K562 (cell line): ENCODE measurements around the gene ADNP. TPM values are rescaled to one million over a fixed set of nuclear protein-coding genes. Genes with fewer than 3 reads are reported as not detected.

ENCODE experiments used
- CBFA2T2 ChIP-seq: fragments of 450-650 bp; conservative IDR thresholded peaks from 2 replicates; pipeline ENCODE4 v1.6.1; 2017; ENCODE audit warnings: mild to moderate bottlenecking
- CHD7 ChIP-seq: fragments of 200-600 bp; sonication (generic); IDR thresholded peaks from one replicate; pipeline ENCODE4 v1.6.1; 2012; ENCODE audit warnings: mild to moderate bottlenecking, low read depth, low read length, inconsistent platforms
- CREB1 ChIP-seq, 2 experiments: sonication (generic) in 1 of 2; formaldehyde crosslinking in 1 of 2; IDR thresholded peaks; 2 replicates each; pipeline versions ENCODE4 v1.6.1 to v1.8.0; 2012 to 2022; ENCODE audit warnings: inconsistent platforms in 1 of 2, mild to moderate bottlenecking in 1 of 2, missing genetic modification reagents in 1 of 2, moderate library complexity in 1 of 2
- DPF2 ChIP-seq: fragments of 450-650 bp; IDR thresholded peaks from 2 replicates; pipeline ENCODE4 v1.6.1; 2016
- HMG20A ChIP-seq: fragments of 450-650 bp; formaldehyde crosslinking; conservative IDR thresholded peaks from 2 replicates; pipeline ENCODE4 v1.4.0; 2020; ENCODE audit warnings: mild to moderate bottlenecking, mixed read lengths
- MBD1 ChIP-seq: fragments of 250-450 bp; sonication (Bioruptor Pico); IDR thresholded peaks from 2 replicates; pipeline ENCODE4 v1.8.0; 2022; ENCODE audit warnings: inconsistent platforms
- MTA2 ChIP-seq: fragments of 450-650 bp; IDR thresholded peaks from 2 replicates; pipeline ENCODE4 v1.6.1; 2016; ENCODE audit warnings: low read depth
- POLR2G ChIP-seq: fragments of 200-400 bp; formaldehyde crosslinking; IDR thresholded peaks from 2 replicates; pipeline ENCODE4 v1.6.1; 2017; ENCODE audit warnings: low read depth, mild to moderate bottlenecking, antibody characterized with exemption, low read length, moderate library complexity
- SIX5 ChIP-seq, 2 experiments: IDR thresholded peaks; 2 replicates each; pipeline ENCODE4 v1.6.1; 2011; ENCODE audit warnings: low read length in 2 of 2, borderline replicate concordance in 1 of 2, low read depth in 1 of 2, mild to moderate bottlenecking in 1 of 2, moderate library complexity in 1 of 2; ENCODE audit not compliant: insufficient read depth in 1 of 2
- SMARCA4 ChIP-seq: fragments of 450-650 bp; IDR thresholded peaks from 2 replicates; pipeline ENCODE4 v1.6.1; 2016
- SNRNP70 ChIP-seq: fragments of 200-400 bp; formaldehyde crosslinking; optimal IDR thresholded peaks from 2 replicates; pipeline ENCODE3; 2017; ENCODE audit warnings: low read depth, low read length
- TCFL5 ChIP-seq: fragments of 250-450 bp; sonication (Bioruptor Pico); conservative IDR thresholded peaks from 2 replicates; pipeline ENCODE4 v1.6.1; 2021; ENCODE audit warnings: mild to moderate bottlenecking, moderate library complexity, matching md5 sums
- TEAD4 ChIP-seq, 2 experiments: sonication (generic) in 1 of 2; formaldehyde crosslinking in 1 of 2; IDR thresholded peaks; 2 replicates each; pipeline versions ENCODE4 v1.6.1 to v1.8.0; 2012 to 2022; ENCODE audit warnings: borderline replicate concordance in 1 of 2, inconsistent platforms in 1 of 2, low read length in 1 of 2, mild to moderate bottlenecking in 1 of 2, missing genetic modification reagents in 1 of 2
- polyA plus RNA-seq, 8 experiments: library from polyadenylated mRNA; depleted of rRNA in 4 of 8; stranded (reverse) in 5 of 8; unstranded in 3 of 8; fragments of >200 nt; fragmentation: Nextera tagmentation in 2 of 8; fragmentation: Illumina TruSeq in 1 of 8; extraction: Ambion mirVana in 2 of 8; extraction: Trizol in 1 of 8; gene quantifications; 2 replicates each; pipeline versions ENCODE4 v1.2.1 to v1.2.3, GENCODE V29; 2011 to 2014; ENCODE audit warnings: inconsistent platforms in 1 of 8, missing spikeins in 1 of 8
- total RNA-seq, 7 experiments: library from RNA; depleted of rRNA in 6 of 7; stranded (reverse); fragments of >200 nt in 6 of 7; fragmentation: Illumina TruSeq in 2 of 7; extraction: Trizol in 2 of 7; gene quantifications; 2 replicates each; pipeline versions ENCODE4 v1.2.1 to v1.2.3, GENCODE V29; 2011 to 2021; ENCODE audit warnings: low replicate concordance in 1 of 7
- TF ChIP-seq, protein P1 (sequence below): fragments of 200-800 bp; sonication (Bioruptor generic); IDR thresholded peaks from 2 replicates; pipeline ENCODE4 v1.6.1; 2017; ENCODE audit warnings: missing genetic modification characterization, missing compliant biosample characterization

ADNP gene
- total and polyA plus RNA-seq, 9 of the 15 experiments (the other 6 are each of a cell fraction or from before 2014, with no cell fraction given): 17.8 to 59.9 (median 25.3) TPM

GRCh38 chr20:50911716-50912115 is 19.5 kb downstream of the ADNP start (continued):
- TF ChIP-seq HMG20A (CRISPR knock-in tag): no peak
- no peak for TF ChIP-seq SIX5 (IDR thresholded peaks at IDR 0.05; ENCODE audit: borderline replicate concordance in 1 of 2, insufficient read depth in 1 of 2, low read depth in 1 of 2, low read length in 2 of 2)
- TF ChIP-seq TCFL5: no peak
- TF ChIP-seq MTA2: peak; percentile 49; the same call in 1 of the 2 replicates
- no peak for TF ChIP-seq CHD7
- peak; percentile 66; the same call in 1 of the 2 replicates for TF ChIP-seq SMARCA4
- TF ChIP-seq TEAD4 (IDR thresholded peaks at IDR 0.05; ENCODE audit: low read length): peak; percentile 60
- TF ChIP-seq TEAD4 (CRISPR knock-in tag; IDR thresholded peaks at IDR 0.05; ENCODE audit: borderline replicate concordance): no peak
- TF ChIP-seq, protein P1, sequence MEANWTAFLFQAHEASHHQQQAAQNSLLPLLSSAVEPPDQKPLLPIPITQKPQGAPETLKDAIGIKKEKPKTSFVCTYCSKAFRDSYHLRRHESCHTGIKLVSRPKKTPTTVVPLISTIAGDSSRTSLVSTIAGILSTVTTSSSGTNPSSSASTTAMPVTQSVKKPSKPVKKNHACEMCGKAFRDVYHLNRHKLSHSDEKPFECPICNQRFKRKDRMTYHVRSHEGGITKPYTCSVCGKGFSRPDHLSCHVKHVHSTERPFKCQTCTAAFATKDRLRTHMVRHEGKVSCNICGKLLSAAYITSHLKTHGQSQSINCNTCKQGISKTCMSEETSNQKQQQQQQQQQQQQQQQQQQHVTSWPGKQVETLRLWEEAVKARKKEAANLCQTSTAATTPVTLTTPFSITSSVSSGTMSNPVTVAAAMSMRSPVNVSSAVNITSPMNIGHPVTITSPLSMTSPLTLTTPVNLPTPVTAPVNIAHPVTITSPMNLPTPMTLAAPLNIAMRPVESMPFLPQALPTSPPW: peak; percentile 12; the same call in 1 of the 2 replicates
- TF ChIP-seq DPF2: peak; percentile 80
- no peak for TF ChIP-seq POLR2G
- no peak for TF ChIP-seq SNRNP70
- no peak for TF ChIP-seq CREB1 (IDR thresholded peaks at IDR 0.05)
- no peak for TF ChIP-seq CREB1 (CRISPR knock-in tag; IDR thresholded peaks at IDR 0.05)
- TF ChIP-seq MBD1: no peak
- TF ChIP-seq CBFA2T2: peak; percentile 52
